ENCODE measurements around the gene RAB15. TPM values are rescaled to one million over a fixed set of nuclear protein-coding genes. Genes with fewer than 3 reads are reported as not detected.
A peak's percentile ranks its signal among the peaks of the same experiment; 100 is the strongest.

The RAB15 gene
- total and polyA plus RNA-seq, 2 experiments from 2014 or later, result 8.8 to 13.8 TPM

GRCh38 chr14:64974563-64974962 lies 2.4 kb upstream of the RAB15 start:
- Histone ChIP-seq H3K27ac (no peak overlapping the region), H3K27me3 (peaks cover 7% of the 10 kb centered on the region), H3K36me3 (no peaks in the 10 kb centered on the region), H3K4me3 (no peak overlapping the region), H3K4me1 (ENCODE audit: low read depth) (no peaks in the 10 kb centered on the region), H3K9me3 (ENCODE audit: low read depth) (no peaks in the 10 kb centered on the region)
- DNase-seq (ENCODE audit: low read depth in 1 of 2, low spot score in 1 of 2), result no peak
- TF ChIP-seq CTCF (IDR thresholded peaks at IDR 0.05; ENCODE audit: low read depth, low read length), result no peak

GRCh38 chr14:64973826-64974225 lies 1.7 kb upstream of the RAB15 start:
- Histone ChIP-seq H3K27me3 (peaks cover 7% of the 10 kb centered on the region), H3K4me3 (no peak overlapping the region), H3K36me3 (no peaks in the 10 kb centered on the region), H3K4me1 (ENCODE audit: low read depth) (no peaks in the 10 kb centered on the region), H3K27ac (no peak overlapping the region), H3K9me3 (ENCODE audit: low read depth) (no peaks in the 10 kb centered on the region)
- DNase-seq (ENCODE audit: low read depth in 1 of 2, low spot score in 1 of 2), result no peak
- TF ChIP-seq CTCF (IDR thresholded peaks at IDR 0.05; ENCODE audit: low read depth, low read length), result no peak

- H3K4me3 ChIP-seq, result no peak overlapping the region
- H3K4me1 ChIP-seq (ENCODE audit: low read depth), result no peaks in the 10 kb centered on the region
- no peak for TF ChIP-seq CTCF (IDR thresholded peaks at IDR 0.05; ENCODE audit: low read depth, low read length)
These were observed 898 bp upstream of the RAB15 start for GRCh38 chr14:64973026-64973442.

GRCh38 chr14:64971491-64971942 lies 619 bp downstream of the RAB15 start:
- no peak overlapping the region for H3K27ac ChIP-seq
- no peak for TF ChIP-seq CTCF (IDR thresholded peaks at IDR 0.05; ENCODE audit: low read depth, low read length)
- H3K4me1 ChIP-seq (ENCODE audit: low read depth), result no peaks in the 10 kb centered on the region
- H3K9me3 ChIP-seq (ENCODE audit: low read depth), result no peaks in the 10 kb centered on the region
- DNase-seq (ENCODE audit: low read depth in 1 of 2, low spot score in 1 of 2), result peak in 1 of 2 donors; percentile 7
- peak overlapping the region; percentile 59 for H3K4me3 ChIP-seq
- peaks cover 7% of the 10 kb centered on the region for H3K27me3 ChIP-seq
- H3K36me3 ChIP-seq, result no peaks in the 10 kb centered on the region

More at GRCh38 chr14:64973026-64973442, 898 bp upstream of the RAB15 start:
- H3K27me3 ChIP-seq, result peaks cover 7% of the 10 kb centered on the region
- no peak for DNase-seq (ENCODE audit: low read depth in 1 of 2, low spot score in 1 of 2)
- H3K27ac ChIP-seq, result no peak overlapping the region
- H3K36me3 ChIP-seq, result no peaks in the 10 kb centered on the region
- H3K9me3 ChIP-seq (ENCODE audit: low read depth), result no peaks in the 10 kb centered on the region

GRCh38 chr14:64970776-64971477 lies 1.2 kb downstream of the RAB15 start:
- TF ChIP-seq CTCF (IDR thresholded peaks at IDR 0.05; ENCODE audit: low read depth, low read length), result no peak
- H3K27me3 ChIP-seq, result peaks cover 7% of the 10 kb centered on the region
- no peaks in the 10 kb centered on the region for H3K36me3 ChIP-seq
- H3K27ac ChIP-seq, result no peak overlapping the region
- H3K9me3 ChIP-seq (ENCODE audit: low read depth), result no peaks in the 10 kb centered on the region
- no peaks in the 10 kb centered on the region for H3K4me1 ChIP-seq (ENCODE audit: low read depth)
- peak in 1 of 2 donors; percentile 10 for DNase-seq (ENCODE audit: low read depth in 1 of 2, low spot score in 1 of 2)
- peak overlapping the region; percentile 59 for H3K4me3 ChIP-seq
